Effector CD4-positive, alpha-beta T cell (primary cell): Measurements from ENCODE around the gene YES1.
"Not testable (repeated sequence)": the region's sequence is repeated elsewhere in the genome, so short reads cannot be mapped to it uniquely, and the experiment has no call there.

ENCODE experiments used
- DNase-seq: peaks from one replicate; pipeline ENCODE4 v3.0.0-alpha.2; 2020

The YES1 gene

GRCh38 chr18:820591-821165, 8.6 kb upstream of the YES1 start:
- DNase-seq, result no peak

DNA sequence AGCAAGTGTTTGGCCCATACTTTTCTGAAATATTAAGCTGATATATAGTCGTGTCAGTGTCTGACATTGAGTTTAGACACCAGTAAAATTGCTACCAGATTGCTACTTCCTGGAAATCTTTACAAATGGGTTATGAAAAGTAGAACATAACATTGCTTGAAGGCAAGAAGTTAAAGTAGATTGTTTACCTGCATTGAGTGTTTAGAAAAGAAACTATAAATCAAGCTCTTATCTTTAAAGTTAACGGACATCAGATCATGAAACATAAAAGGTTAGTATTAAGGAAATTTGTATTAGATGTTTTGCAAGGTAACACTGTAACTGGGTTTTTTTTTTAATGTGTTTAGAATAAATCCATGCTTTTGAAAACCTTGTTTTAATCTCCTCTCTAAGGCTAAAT, 4.8 kb upstream of the YES1 start:
- no peak for DNase-seq

GRCh38 chr18:816088-816653, 4.1 kb upstream of the YES1 start:
- DNase-seq, result no peak

GRCh38 chr18:815353-815752, 3.3 kb upstream of the YES1 start:
- DNase-seq, result no peak

GRCh38 chr18:814300-815084, 2.5 kb upstream of the YES1 start:
- no peak for DNase-seq

GRCh38 chr18:813172-814071, 1.4 kb upstream of the YES1 start:
- DNase-seq, result peak; percentile 16

- DNase-seq, result peak; percentile 71
These were observed 532 bp upstream of the YES1 start for GRCh38 chr18:812376-813171.

GRCh38 chr18:811182-811891, 705 bp downstream of the YES1 start:
- DNase-seq, result no peak

- no peak for DNase-seq
These were observed 1.9 kb downstream of the YES1 start for GRCh38 chr18:809985-810642.

GRCh38 chr18:809228-809627, 2.8 kb downstream of the YES1 start:
- DNase-seq, result not testable (repeated sequence)

- no peak for DNase-seq
These were observed 3.5 kb downstream of the YES1 start for GRCh38 chr18:808502-808901.

DNA sequence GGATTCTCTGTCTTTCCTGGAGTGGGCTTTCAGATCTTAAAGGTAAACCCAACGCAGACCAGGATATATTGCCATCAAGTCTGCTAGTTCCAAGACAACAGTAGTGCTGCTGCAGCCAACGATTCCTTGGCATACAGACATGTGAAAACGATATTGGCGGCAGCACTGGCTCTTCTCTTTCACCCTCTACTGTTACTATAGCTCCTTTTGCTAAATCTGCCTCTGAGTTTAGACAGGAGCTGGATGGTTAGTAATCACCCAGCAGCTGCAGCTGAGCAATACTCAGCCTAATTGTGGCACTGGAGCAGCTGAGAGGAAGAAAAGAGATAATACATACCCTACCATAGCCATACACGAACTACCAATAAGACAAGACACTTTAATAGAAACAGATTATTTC, 4.0 kb downstream of the YES1 start:
- no peak for DNase-seq

- no peak for DNase-seq
These were observed 6.3 kb downstream of the YES1 start for GRCh38 chr18:805755-806110.

DNA sequence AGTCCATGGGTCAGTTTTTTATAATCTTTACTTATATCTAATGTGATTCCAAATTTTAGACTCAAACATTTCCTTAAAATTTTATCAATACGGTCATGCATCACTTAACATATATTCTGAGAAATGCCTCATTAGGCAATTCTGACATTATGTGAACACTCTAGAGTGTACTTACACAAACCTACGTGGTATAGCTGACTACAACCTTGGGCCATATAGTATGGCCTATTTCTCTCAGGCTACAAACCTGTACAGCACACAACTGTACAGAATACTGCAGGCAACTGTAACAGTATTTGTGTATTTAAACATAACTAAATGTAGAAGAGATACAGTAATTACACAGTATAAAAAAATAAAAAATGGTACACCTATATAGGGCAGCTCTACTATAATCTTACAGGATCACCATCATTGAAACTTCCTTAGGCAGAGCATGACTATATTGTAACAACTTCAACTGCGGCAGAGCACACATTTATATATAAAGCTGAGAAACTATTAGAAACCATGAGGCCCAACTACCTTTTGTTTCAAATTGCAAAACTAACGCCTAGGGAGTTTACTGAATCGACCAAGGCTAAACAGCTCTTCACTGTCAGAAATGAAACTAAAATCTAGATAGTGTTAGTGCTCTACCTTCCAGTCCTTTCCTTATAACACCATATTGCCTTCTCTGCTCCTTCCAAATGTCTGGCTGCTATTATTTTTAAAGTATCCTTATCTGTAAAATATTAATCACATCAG, 6.9 kb downstream of the YES1 start:
- DNase-seq, result no peak

- no peak for DNase-seq
These were observed 10.9 kb downstream of the YES1 start for GRCh38 chr18:801137-801536.

DNA sequence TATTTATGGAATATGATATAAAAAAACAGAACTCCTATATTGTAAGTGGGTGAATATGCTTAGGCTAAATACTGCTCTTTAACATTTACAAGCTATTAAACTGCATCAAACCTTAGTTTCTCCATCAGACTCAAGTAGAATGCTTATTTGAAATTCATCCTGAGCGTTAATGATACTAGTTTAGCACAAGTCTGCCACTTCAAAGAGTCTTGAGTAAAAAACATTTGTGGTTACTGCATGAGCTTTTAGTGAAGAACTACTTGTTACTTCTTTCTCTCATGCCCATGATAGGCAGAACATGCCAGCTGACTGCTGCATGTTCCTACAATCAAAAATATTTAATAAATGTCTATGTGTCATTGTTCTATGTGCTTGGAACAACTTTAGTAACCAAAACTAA, 12.1 kb downstream of the YES1 start:
- no peak for DNase-seq

DNA sequence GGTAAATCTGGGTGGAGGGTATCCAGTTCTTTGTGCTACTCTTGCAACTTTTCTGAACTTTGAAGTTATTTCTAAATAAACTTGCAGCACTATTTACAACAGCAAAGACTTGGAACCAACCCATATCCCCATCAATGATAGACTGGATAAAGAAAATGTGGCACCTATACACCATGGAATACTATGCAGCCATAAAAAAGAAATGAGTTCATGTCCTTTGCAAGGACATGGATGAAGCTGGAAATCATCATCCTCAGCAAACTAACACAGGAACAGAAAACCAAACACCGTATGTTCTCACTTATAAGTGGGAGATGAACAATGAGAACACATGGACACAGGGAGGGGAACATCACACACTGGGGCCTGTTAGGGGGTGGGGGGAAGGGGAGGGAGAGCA, 16.7 kb downstream of the YES1 start:
- DNase-seq, result not testable (repeated sequence)

- no peak for DNase-seq
These were observed 22.6 kb downstream of the YES1 start for GRCh38 chr18:789397-789796.

DNA sequence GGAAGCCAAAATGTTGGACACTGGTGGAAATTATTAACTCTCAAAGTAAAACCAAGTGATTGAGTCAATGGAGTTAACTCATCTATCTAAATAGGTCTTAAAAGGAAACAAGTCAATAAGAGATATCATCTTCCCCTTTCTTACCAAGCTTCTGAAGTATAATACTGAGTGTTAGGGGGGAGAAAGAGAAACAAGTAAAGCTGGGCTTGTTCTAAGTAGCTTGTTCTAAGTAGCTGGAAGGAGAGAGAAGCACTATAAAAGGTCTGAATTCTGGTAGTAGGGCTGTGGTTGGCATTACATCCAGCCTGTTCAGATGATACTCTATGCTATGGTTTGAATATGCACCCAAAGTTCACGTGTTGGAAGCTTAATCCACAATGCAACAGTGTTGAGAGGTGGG, 26.8 kb downstream of the YES1 start:
- no peak for DNase-seq

DNA sequence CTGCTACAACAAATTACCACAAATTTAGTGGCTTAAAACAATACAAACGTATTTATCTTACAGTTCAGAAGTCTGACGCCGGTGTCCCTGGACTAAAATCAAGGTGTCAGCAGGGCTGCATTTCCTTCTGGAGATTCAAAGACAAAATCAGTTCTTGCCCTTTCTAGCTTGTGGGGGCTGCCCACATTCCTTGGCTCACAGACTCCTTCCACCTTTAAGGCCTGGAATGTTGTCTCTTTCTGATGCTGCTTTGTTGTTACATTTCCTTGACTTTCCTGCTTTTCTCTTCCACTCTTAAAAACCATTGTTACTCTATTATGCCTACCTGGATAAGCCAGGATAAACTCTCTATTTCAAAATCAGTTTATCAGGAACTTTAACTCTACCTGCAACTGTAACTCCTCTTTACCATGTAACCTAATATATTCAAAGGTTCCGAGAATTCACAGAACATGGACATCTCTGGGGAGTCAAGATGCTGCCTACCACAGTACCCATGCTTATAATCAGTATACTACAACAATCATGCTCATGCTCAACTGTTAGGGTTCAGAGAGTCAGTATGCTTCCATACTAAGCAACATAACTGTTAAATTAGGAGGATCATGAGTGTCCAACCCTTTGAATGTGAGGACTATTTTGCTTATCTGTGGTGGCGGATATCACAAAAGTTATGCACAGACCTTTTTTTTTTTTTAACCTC, 27.4 kb downstream of the YES1 start:
- no peak for DNase-seq
